ENCODE data around the gene PHF20. TPM values are rescaled to one million over a fixed set of nuclear protein-coding genes. Genes with fewer than 3 reads are reported as not detected.

PHF20 gene
- polyA plus RNA-seq, 1 donor (not counting 4 experiments of a cell fraction or from before 2014, with no cell fraction given) = 31.9 TPM

DNA sequence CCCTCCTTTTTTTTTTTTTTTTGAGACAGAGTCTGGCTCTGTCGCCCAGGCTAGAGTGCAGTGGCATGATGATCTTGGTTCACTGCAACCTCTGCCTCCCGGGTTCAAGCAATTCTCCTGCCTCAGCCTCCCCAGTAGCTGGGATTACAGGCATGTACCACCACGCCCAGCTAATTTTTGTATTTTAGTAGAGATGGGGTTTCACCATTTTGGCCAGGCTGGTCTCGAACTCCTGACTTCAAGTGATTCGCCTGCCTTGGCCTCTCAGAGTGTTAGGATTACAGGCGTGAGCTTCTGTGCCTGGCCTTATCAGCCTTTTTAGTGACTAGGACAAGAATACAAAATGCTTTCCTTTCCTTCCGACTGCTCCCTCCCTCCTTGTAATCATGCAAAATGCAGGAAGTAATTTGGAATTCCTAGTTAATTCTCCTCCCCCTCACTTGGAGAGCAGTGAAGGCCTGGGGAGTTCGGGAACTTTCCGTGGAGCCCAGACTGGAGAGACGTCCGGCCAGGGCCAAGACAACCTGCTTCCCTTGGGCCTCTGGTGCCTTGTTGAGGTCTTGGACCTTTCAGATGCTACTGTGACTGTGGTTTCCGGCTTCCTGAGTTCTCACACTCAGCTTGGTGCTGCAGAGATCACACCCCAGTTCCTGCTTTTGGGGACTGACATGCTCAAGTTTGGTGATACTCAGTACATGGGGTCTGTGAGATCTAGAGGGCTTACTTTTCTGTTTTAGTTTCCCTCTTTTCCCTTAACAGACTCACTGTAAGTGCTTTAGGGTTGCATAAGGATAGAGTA lies 3.9 kb upstream of the PHF20 start:
- H3K9me3 ChIP-seq (ENCODE audit: control insufficient read depth, low read depth, low read length) = no peaks in the 10 kb centered on the region
- FAIRE-seq (no peak), DNase-seq (ENCODE audit: low read depth, low spot score) (no peak)
- dilution Hi-C loops (cut with MboI; ENCODE audit: extremely low pct_ligation_motif_present, low sequenced_read_pairs) = no loop called here
- no peak overlapping the region for H3K4me3 ChIP-seq (ENCODE audit: control insufficient read depth in 2 of 3, extremely low read depth in 1 of 3, insufficient read depth in 2 of 3, low read depth in 1 of 3, low read length in 3 of 3)
- H3K27ac ChIP-seq (ENCODE audit: control insufficient read depth, insufficient read depth, low read length) = peak overlapping the region; percentile 15
- no peaks in the 10 kb centered on the region for H3K27me3 ChIP-seq (ENCODE audit: control insufficient read depth, extremely low read depth, insufficient read depth, low read length)
- H4K20me1 ChIP-seq (ENCODE audit: control insufficient read depth, extremely low read depth, insufficient read depth, low read length) = no peaks in the 10 kb centered on the region
- H3K36me3 ChIP-seq (ENCODE audit: control insufficient read depth in 2 of 2, extremely low read depth in 1 of 2, insufficient read depth in 2 of 2, low read length in 2 of 2) = no peaks in the 10 kb centered on the region
- H3K4me2 ChIP-seq (ENCODE audit: control insufficient read depth, extremely low read depth, insufficient read depth, low read depth, low read length) = no peak overlapping the region
- H3K79me2 ChIP-seq (ENCODE audit: control insufficient read depth, insufficient read depth, low read length) = peaks cover 7% of the 10 kb centered on the region
- TF ChIP-seq EZH2 (IDR thresholded peaks at IDR 0.05; ENCODE audit: low read length) = no peak
- TF ChIP-seq, protein P1, sequence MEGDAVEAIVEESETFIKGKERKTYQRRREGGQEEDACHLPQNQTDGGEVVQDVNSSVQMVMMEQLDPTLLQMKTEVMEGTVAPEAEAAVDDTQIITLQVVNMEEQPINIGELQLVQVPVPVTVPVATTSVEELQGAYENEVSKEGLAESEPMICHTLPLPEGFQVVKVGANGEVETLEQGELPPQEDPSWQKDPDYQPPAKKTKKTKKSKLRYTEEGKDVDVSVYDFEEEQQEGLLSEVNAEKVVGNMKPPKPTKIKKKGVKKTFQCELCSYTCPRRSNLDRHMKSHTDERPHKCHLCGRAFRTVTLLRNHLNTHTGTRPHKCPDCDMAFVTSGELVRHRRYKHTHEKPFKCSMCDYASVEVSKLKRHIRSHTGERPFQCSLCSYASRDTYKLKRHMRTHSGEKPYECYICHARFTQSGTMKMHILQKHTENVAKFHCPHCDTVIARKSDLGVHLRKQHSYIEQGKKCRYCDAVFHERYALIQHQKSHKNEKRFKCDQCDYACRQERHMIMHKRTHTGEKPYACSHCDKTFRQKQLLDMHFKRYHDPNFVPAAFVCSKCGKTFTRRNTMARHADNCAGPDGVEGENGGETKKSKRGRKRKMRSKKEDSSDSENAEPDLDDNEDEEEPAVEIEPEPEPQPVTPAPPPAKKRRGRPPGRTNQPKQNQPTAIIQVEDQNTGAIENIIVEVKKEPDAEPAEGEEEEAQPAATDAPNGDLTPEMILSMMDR (optimal IDR thresholded peaks at IDR 0.05 in 1 of 3, IDR thresholded peaks at IDR 0.05 in 1 of 3, conservative IDR thresholded peaks at IDR 0.05 in 1 of 3; ENCODE audit: extremely low read depth in 1 of 3, insufficient read depth in 2 of 3, low read length in 3 of 3) = no peak
- peak overlapping the region; percentile 8 for H3K9ac ChIP-seq (ENCODE audit: control insufficient read depth, extremely low read depth, insufficient read depth, low read length)
- peaks cover 21% of the 10 kb centered on the region for H3K4me1 ChIP-seq (ENCODE audit: control insufficient read depth, extremely low read depth, insufficient read depth, low read length)
- no peaks in the 10 kb centered on the region for H3K9me1 ChIP-seq (ENCODE audit: control insufficient read depth, extremely low read depth, insufficient read depth, low read length)
- H2AFZ ChIP-seq (ENCODE audit: control insufficient read depth, low read length) = peak overlapping the region; percentile 87

GRCh38 chr20:35768731-35769664 lies 2.8 kb upstream of the PHF20 start:
- H3K9ac ChIP-seq (ENCODE audit: control insufficient read depth, extremely low read depth, insufficient read depth, low read length) = peak overlapping the region; percentile 16
- TF ChIP-seq, protein P1 (optimal IDR thresholded peaks at IDR 0.05 in 1 of 3, IDR thresholded peaks at IDR 0.05 in 1 of 3, conservative IDR thresholded peaks at IDR 0.05 in 1 of 3; ENCODE audit: extremely low read depth in 1 of 3, insufficient read depth in 2 of 3, low read length in 3 of 3) = no peak
- TF ChIP-seq EZH2 (IDR thresholded peaks at IDR 0.05; ENCODE audit: low read length) = no peak

More at GRCh38 chr20:35768731-35769664, 2.8 kb upstream of the PHF20 start:
- H3K27me3 ChIP-seq (ENCODE audit: control insufficient read depth, extremely low read depth, insufficient read depth, low read length) = no peaks in the 10 kb centered on the region
- H3K9me1 ChIP-seq (ENCODE audit: control insufficient read depth, extremely low read depth, insufficient read depth, low read length) = no peaks in the 10 kb centered on the region
- FAIRE-seq (peak; percentile 89), DNase-seq (ENCODE audit: low read depth, low spot score) (peak; percentile 92)
- peaks cover 18% of the 10 kb centered on the region for H3K79me2 ChIP-seq (ENCODE audit: control insufficient read depth, insufficient read depth, low read length)
- H2AFZ ChIP-seq (ENCODE audit: control insufficient read depth, low read length) = peak overlapping the region; percentile 60
- no peaks in the 10 kb centered on the region for H4K20me1 ChIP-seq (ENCODE audit: control insufficient read depth, extremely low read depth, insufficient read depth, low read length)
- H3K4me2 ChIP-seq (ENCODE audit: control insufficient read depth, extremely low read depth, insufficient read depth, low read depth, low read length) = peak overlapping the region; percentile 45
- H3K36me3 ChIP-seq (ENCODE audit: control insufficient read depth in 2 of 2, extremely low read depth in 1 of 2, insufficient read depth in 2 of 2, low read length in 2 of 2) = no peaks in the 10 kb centered on the region
- H3K4me1 ChIP-seq (ENCODE audit: control insufficient read depth, extremely low read depth, insufficient read depth, low read length) = peaks cover 31% of the 10 kb centered on the region
- no peak overlapping the region for H3K4me3 ChIP-seq (ENCODE audit: control insufficient read depth in 2 of 3, extremely low read depth in 1 of 3, insufficient read depth in 2 of 3, low read depth in 1 of 3, low read length in 3 of 3)
- H3K9me3 ChIP-seq (ENCODE audit: control insufficient read depth, low read depth, low read length) = no peaks in the 10 kb centered on the region
- H3K27ac ChIP-seq (ENCODE audit: control insufficient read depth, insufficient read depth, low read length) = peak overlapping the region; percentile 75
- dilution Hi-C loops (cut with MboI; ENCODE audit: extremely low pct_ligation_motif_present, low sequenced_read_pairs) = no loop called here
